NCI-H187 treated with DMSO at 0.1 percent for 48 hours (cell line): ENCODE results near the gene RASD1.

Experiments used
- DNase-seq: peaks from one replicate; lab custom pipeline; 2025; lab: John Stamatoyannopoulos, UW

Gene RASD1

GRCh38 chr17:17527534-17527933, 31.3 kb upstream of the RASD1 start:
- no peak for DNase-seq

- DNase-seq, result no peak
These were observed 30.2 kb upstream of the RASD1 start for GRCh38 chr17:17526369-17526768.

- DNase-seq, result no peak
These were observed 29.8 kb upstream of the RASD1 start for GRCh38 chr17:17525956-17526355.

- no peak for DNase-seq
These were observed 29.1 kb upstream of the RASD1 start for GRCh38 chr17:17525311-17525710.

- no peak for DNase-seq
These were observed 27.7 kb upstream of the RASD1 start for GRCh38 chr17:17523731-17524490.

GRCh38 chr17:17523001-17523730, 27.0 kb upstream of the RASD1 start:
- DNase-seq, result no peak

- no peak for DNase-seq
These were observed 24.5 kb upstream of the RASD1 start for GRCh38 chr17:17520599-17521232.

GRCh38 chr17:17519886-17520285, 23.7 kb upstream of the RASD1 start:
- DNase-seq, result no peak

GRCh38 chr17:17518951-17519350, 22.8 kb upstream of the RASD1 start:
- no peak for DNase-seq

GRCh38 chr17:17518014-17518413, 21.8 kb upstream of the RASD1 start:
- no peak for DNase-seq

- no peak for DNase-seq
These were observed 20.9 kb upstream of the RASD1 start for GRCh38 chr17:17516941-17517720.

- no peak for DNase-seq
These were observed 20.0 kb upstream of the RASD1 start for GRCh38 chr17:17515934-17516930.

GRCh38 chr17:17514993-17515933, 19.1 kb upstream of the RASD1 start:
- DNase-seq, result no peak

- DNase-seq, result no peak
These were observed 18.3 kb upstream of the RASD1 start for GRCh38 chr17:17514361-17514992.

- no peak for DNase-seq
These were observed 17.4 kb upstream of the RASD1 start for GRCh38 chr17:17513626-17514025.

- no peak for DNase-seq
These were observed 16.7 kb upstream of the RASD1 start for GRCh38 chr17:17512866-17513265.

- no peak for DNase-seq
These were observed 16.0 kb upstream of the RASD1 start for GRCh38 chr17:17511881-17512858.

- DNase-seq, result no peak
These were observed 15.1 kb upstream of the RASD1 start for GRCh38 chr17:17511293-17511741.
